OCI-M2 (cell line): Measurements from ENCODE around the gene MTRF1.
"Not testable (repeated sequence)": the region's sequence is repeated elsewhere in the genome, so short reads cannot be mapped to it uniquely, and the experiment has no call there.

Experiments used
- DNase-seq: peaks from one replicate; lab custom pipeline; 2025; ENCODE audit not compliant: unreplicated experiment; lab: John Stamatoyannopoulos, UW

The MTRF1 gene

GRCh38 chr13:41284512-41285288 is 21.3 kb upstream of the MTRF1 start:
- no peak for DNase-seq

- DNase-seq, result no peak
Observed at GRCh38 chr13:41282129-41282571, 18.8 kb upstream of the MTRF1 start.

- not testable (repeated sequence) for DNase-seq
Observed at GRCh38 chr13:41279156-41279555, 15.8 kb upstream of the MTRF1 start.

- DNase-seq, result no peak
Observed at GRCh38 chr13:41276824-41277223, 13.4 kb upstream of the MTRF1 start.

GRCh38 chr13:41274881-41275280 is 11.5 kb upstream of the MTRF1 start:
- no peak for DNase-seq

- no peak for DNase-seq
Observed at GRCh38 chr13:41273831-41274441, 10.6 kb upstream of the MTRF1 start.

GRCh38 chr13:41271456-41272285 is 8.3 kb upstream of the MTRF1 start:
- DNase-seq, result no peak

- DNase-seq, result no peak
Observed at GRCh38 chr13:41268764-41269163, 5.4 kb upstream of the MTRF1 start.

GRCh38 chr13:41267106-41267505 is 3.7 kb upstream of the MTRF1 start:
- no peak for DNase-seq

- DNase-seq, result no peak
Observed at GRCh38 chr13:41259875-41260501, 3.4 kb downstream of the MTRF1 start.

- DNase-seq, result no peak
Observed at GRCh38 chr13:41257535-41257934, 5.8 kb downstream of the MTRF1 start.

GRCh38 chr13:41254902-41255301 is 8.5 kb downstream of the MTRF1 start:
- no peak for DNase-seq

GRCh38 chr13:41250993-41251392 is 12.4 kb downstream of the MTRF1 start:
- DNase-seq, result no peak

- no peak for DNase-seq
Observed at GRCh38 chr13:41246969-41247680, 16.3 kb downstream of the MTRF1 start.

- DNase-seq, result no peak
Observed at GRCh38 chr13:41244556-41244955, 18.8 kb downstream of the MTRF1 start.

- DNase-seq, result no peak
Observed at GRCh38 chr13:41241626-41242025, 21.8 kb downstream of the MTRF1 start.

GRCh38 chr13:41236369-41236768 is 27.0 kb downstream of the MTRF1 start:
- no peak for DNase-seq

GRCh38 chr13:41232578-41233480 is 30.5 kb downstream of the MTRF1 start:
- no peak for DNase-seq

GRCh38 chr13:41231786-41232185 is 31.6 kb downstream of the MTRF1 start:
- DNase-seq, result no peak
